ENCODE measurements around the gene NAGA. TPM values are rescaled to one million over a fixed set of nuclear protein-coding genes. Genes with fewer than 3 reads are reported as not detected.
A peak's percentile ranks its signal among the peaks of the same experiment; 100 is the strongest.
"Not testable (repeated sequence)": the region's sequence is repeated elsewhere in the genome, so short reads cannot be mapped to it uniquely, and the experiment has no call there.

NAGA gene
- 10 to 100 TPM; 22.6 to 24.2 TPM for total RNA-seq

DNA sequence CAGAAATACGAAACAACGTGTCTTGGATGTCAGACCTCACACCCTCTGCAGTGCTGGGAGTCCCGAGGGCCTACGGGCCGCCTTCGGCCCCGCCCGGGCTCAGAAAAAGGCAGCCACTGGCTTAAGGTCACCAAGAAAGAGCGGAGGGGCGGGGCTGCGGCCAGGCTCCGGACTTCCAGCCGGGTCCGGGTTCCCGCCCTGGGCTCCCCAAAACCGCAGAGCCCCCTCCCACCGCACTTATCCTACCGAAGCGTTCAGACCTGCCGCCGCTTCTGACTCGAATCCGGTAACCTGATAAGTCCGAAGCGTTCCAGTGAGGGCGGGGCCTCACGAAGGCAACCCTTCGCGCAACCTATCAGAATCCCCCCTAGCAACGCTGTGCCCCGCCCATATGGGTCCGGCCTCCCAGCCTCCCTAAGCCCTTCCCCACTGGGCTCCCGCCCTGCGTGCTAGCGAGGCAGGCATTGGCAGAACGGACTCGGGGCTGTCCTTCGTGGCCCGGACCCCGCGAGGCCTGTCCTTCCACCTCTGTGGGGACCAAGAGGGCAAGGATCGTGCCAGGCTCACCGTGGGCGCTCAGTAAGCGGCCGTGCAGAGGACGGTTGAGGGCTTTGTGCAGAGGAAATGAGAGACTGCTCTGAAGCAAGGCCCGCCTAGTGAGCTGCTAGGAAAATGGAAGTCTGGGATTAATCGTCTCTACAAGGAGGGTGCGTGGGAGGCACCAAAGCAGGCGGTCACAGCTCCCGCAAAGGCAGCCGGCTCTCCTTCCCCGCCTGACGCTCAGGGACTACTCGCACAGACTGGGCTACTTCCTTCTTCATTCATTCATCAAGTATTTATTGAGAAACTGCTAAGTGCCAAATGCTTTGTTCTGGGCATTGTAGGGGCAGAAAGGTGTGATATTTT lies at the start of gene NAGA:
Gene NAGA (minus strand): TSS at position 296 of the 906 bp plus-strand sequence. CDS start 515 bp downstream, outside the sequence.
- H3K9me3 Mint-ChIP-seq, result no peaks in the 10 kb centered on the region
- H3K36me3 Mint-ChIP-seq, result no peaks in the 10 kb centered on the region
- H3K4me3 Mint-ChIP-seq, result peak within 1 kb of the TSS; percentile 91
- H3K27me3 Mint-ChIP-seq, result no peaks in the 10 kb centered on the region
- peak; percentile 98 for ATAC-seq
- peak within 1 kb of the TSS; percentile 87 to 91 for H3K27ac Mint-ChIP-seq
- H3K4me1 Mint-ChIP-seq (ENCODE audit: low read depth in 2 of 2), result peaks cover 16 to 29% of the 10 kb centered on the region in 2 donors
- DNase-seq (ENCODE audit: low spot score), result peak; percentile 96

- Mint-ChIP-seq H3K36me3 (peaks cover 18% of the 10 kb centered on the region), H3K27ac (no peak overlapping the region), H3K9me3 (peaks cover 12% of the 10 kb centered on the region), H3K4me1 (ENCODE audit: low read depth in 2 of 2) (peaks cover 20 to 28% of the 10 kb centered on the region in 2 donors), H3K4me3 (no peak overlapping the region), H3K27me3 (no peaks in the 10 kb centered on the region)
- peak; percentile 38 for DNase-seq (ENCODE audit: low spot score)
- ATAC-seq, result no peak
These were observed 46.3 kb upstream of the NAGA start for GRCh38 chr22:42116848-42117424.

DNA sequence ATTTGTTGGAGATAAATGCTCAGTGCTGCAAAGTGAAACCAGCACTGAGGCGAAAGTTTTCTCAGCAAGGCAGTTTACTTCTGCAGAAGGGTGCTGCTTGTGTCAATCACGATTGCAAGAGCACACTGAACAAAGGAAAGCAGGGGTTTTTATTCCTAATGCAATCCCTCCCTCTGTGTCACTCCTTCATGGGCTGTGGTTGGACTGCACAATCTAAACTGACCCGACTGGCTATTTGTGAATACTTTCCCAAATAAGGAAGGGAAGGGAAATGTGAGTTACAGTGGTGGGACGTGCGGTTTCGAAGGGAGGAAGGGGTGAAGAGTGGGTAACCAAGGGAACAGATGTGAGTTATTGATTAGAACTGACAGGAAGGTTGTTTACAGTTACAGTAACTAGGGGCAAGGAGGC lies 44.8 kb upstream of the NAGA start:
- Mint-ChIP-seq H3K9me3 (peaks cover 12% of the 10 kb centered on the region), H3K36me3 (peaks cover 18% of the 10 kb centered on the region), H3K4me1 (ENCODE audit: low read depth in 2 of 2) (peaks cover 14 to 18% of the 10 kb centered on the region in 2 donors)
- not testable (repeated sequence) for H3K27ac Mint-ChIP-seq; DNase-seq (ENCODE audit: low spot score); H3K4me3 Mint-ChIP-seq; ATAC-seq; H3K27me3 Mint-ChIP-seq

DNA sequence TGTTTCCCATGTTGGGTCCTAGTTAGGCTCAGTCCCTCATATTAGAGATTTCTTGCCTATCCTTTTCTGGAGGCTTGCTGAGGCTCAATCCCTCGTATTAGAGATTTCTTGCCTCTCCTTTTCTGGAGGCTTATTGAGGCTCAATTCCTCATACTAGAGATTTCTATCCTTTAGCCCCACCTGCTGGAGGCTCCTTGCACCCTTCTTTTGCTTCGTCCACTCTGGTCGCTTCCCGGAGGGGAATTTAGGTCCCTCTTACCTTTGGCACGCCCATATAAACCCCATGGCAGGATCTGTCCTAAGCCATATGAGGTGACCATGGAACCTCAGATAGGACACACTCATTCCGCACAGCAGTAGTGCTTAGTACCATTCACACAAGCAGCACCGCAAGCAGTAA lies 44.1 kb upstream of the NAGA start:
- Mint-ChIP-seq H3K27me3 (no peaks in the 10 kb centered on the region), H3K36me3 (peaks cover 18% of the 10 kb centered on the region), H3K4me1 (ENCODE audit: low read depth in 2 of 2) (peaks cover 8 to 11% of the 10 kb centered on the region in 2 donors), H3K9me3 (peaks cover 12% of the 10 kb centered on the region), H3K4me3 (no peak overlapping the region), H3K27ac (no peak overlapping the region)
- DNase-seq (ENCODE audit: low spot score), result peak; percentile 49
- no peak for ATAC-seq

DNA sequence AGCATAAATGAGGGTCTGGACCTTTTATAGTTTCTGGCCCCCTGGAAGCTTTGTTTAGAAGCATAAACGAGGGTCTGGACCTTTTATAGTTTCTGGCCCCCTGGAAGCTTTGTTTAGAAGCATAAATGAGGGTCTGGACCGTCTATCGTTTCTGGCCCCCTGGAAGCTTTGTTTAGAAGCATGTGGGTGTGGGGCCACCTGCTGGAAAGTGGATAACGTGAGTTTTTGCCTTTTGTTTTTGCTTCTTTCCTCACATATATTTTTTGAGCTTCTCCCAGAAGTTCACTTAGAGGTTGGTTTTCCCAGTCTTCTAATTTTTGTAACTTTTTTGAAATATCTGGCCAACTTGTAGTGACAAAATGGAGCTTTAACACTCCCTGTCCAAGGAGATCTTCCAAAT lies 42.2 kb upstream of the NAGA start:
- DNase-seq (ENCODE audit: low spot score); H3K27me3 Mint-ChIP-seq; ATAC-seq; H3K4me3 Mint-ChIP-seq; H3K4me1 Mint-ChIP-seq (ENCODE audit: low read depth in 2 of 2); H3K27ac Mint-ChIP-seq: not testable (repeated sequence)
- peaks cover 18% of the 10 kb centered on the region for H3K36me3 Mint-ChIP-seq
- peaks cover 12% of the 10 kb centered on the region for H3K9me3 Mint-ChIP-seq

GRCh38 chr22:42111798-42112197 lies 41.2 kb upstream of the NAGA start:
- Mint-ChIP-seq H3K27me3 (no peaks in the 10 kb centered on the region), H3K4me3 (no peak overlapping the region), H3K27ac (no peak overlapping the region), H3K4me1 (ENCODE audit: low read depth in 2 of 2) (no peaks in the 10 kb centered on the region), H3K9me3 (peaks cover 12% of the 10 kb centered on the region), H3K36me3 (peaks cover 18% of the 10 kb centered on the region)
- DNase-seq (ENCODE audit: low spot score), result no peak
- ATAC-seq, result no peak

- no peaks in the 10 kb centered on the region for H3K27me3 Mint-ChIP-seq
- no peak overlapping the region for H3K4me3 Mint-ChIP-seq
- no peak overlapping the region for H3K27ac Mint-ChIP-seq
- H3K4me1 Mint-ChIP-seq (ENCODE audit: low read depth in 2 of 2), result no peaks in the 10 kb centered on the region
- H3K36me3 Mint-ChIP-seq, result peaks cover 10% of the 10 kb centered on the region
- ATAC-seq (no peak), DNase-seq (ENCODE audit: low spot score) (no peak)
- peaks cover 9% of the 10 kb centered on the region for H3K9me3 Mint-ChIP-seq
These were observed 38.2 kb upstream of the NAGA start for GRCh38 chr22:42108848-42109247.

- Mint-ChIP-seq H3K36me3 (peaks cover 27% of the 10 kb centered on the region), H3K9me3 (peaks cover 11% of the 10 kb centered on the region)
- not testable (repeated sequence) for H3K4me3 Mint-ChIP-seq; H3K27me3 Mint-ChIP-seq; ATAC-seq; DNase-seq (ENCODE audit: low spot score); H3K4me1 Mint-ChIP-seq (ENCODE audit: low read depth in 2 of 2); H3K27ac Mint-ChIP-seq
These were observed 33.8 kb upstream of the NAGA start for GRCh38 chr22:42104332-42104860.

DNA sequence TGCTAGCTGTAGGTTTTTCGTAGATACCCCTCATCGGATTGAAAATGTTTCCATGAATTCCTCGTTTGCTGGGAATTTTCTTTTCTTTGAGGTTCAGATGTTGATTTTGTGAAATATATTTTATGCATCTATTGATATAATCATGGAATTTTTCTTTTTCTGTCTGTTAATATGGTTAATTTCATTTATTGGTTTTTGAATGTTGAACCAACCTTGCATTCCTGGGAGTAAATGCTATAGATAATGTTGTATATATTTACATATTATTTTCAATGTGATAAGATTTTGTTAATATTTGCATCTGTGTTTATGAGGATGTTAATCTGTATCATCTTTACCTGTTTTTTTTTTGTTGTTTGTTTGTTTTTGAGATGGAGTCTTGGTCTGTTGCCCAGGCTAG lies 30.6 kb upstream of the NAGA start:
- H3K4me1 Mint-ChIP-seq (ENCODE audit: low read depth in 2 of 2), result peaks cover 0 to 2% of the 10 kb centered on the region in 2 donors
- no peak for ATAC-seq
- DNase-seq (ENCODE audit: low spot score), result no peak
- H3K27ac Mint-ChIP-seq, result no peak overlapping the region
- H3K4me3 Mint-ChIP-seq, result no peak overlapping the region
- H3K27me3 Mint-ChIP-seq, result no peaks in the 10 kb centered on the region
- peaks cover 31% of the 10 kb centered on the region for H3K36me3 Mint-ChIP-seq
- H3K9me3 Mint-ChIP-seq, result peaks cover 11% of the 10 kb centered on the region

- H3K4me1 Mint-ChIP-seq (ENCODE audit: low read depth in 2 of 2), result peaks cover 29% of the 10 kb centered on the region in 2 donors
- H3K27me3 Mint-ChIP-seq, result no peaks in the 10 kb centered on the region
- DNase-seq (ENCODE audit: low spot score) (no peak), ATAC-seq (no peak)
- peak overlapping the region; percentile 94 to 98 for H3K27ac Mint-ChIP-seq
- no peaks in the 10 kb centered on the region for H3K9me3 Mint-ChIP-seq
- peaks cover 15% of the 10 kb centered on the region for H3K36me3 Mint-ChIP-seq
- peak overlapping the region; percentile 96 for H3K4me3 Mint-ChIP-seq
These were observed 20.8 kb upstream of the NAGA start for GRCh38 chr22:42091455-42091782.

DNA sequence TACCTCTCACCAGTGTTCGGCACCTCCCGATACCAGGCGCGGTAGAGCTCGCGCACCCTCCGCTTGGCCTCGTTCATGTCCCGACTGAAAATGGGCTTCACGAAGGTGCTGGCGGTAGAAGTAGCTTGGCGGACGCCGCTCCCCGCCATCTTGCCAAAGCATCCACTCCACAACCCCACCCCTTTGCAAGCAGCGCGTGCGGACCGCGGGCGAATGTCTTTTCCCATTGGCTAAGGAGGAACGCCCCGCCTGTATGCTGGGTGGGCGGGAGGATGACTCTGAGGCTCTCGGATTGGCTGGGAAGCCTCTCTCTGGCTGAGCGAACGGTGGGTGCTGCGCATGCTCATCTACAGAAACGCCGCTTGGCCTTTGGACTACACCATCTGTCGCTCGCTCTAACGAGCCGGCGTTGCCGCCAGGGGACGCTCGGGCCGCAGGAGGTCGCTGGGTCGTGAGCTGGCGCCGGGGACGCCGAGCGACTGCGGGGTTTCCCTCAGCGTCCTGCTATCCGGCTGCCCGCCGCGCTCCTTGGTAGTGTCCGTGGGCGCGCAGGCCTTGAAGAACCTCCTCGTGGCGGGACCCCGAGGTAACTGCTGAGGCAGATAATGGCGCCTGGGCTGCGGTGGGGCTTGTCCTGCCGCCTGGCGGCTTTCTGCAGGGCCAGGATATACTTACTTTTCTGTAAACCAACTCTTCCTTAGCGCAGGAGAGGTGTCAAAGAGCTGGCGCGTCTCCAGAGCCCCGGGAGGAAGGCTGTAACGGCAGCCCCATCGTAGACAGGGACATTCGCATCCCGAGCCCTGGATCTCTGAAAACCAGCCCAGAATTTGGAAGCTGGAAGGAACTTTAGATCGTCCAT lies 20.2 kb upstream of the NAGA start, which contains the start of gene NDUFA6:
Gene NDUFA6 (minus strand): TSS at position 177 of the 859 bp plus-strand sequence. CDS start 28 bp downstream, at position 149.
- Mint-ChIP-seq H3K27me3 (no peaks in the 10 kb centered on the region), H3K9me3 (no peaks in the 10 kb centered on the region), H3K4me1 (ENCODE audit: low read depth in 2 of 2) (peaks cover 27 to 29% of the 10 kb centered on the region in 2 donors), H3K36me3 (peaks cover 20% of the 10 kb centered on the region), H3K4me3 (peak within 1 kb of the TSS; percentile 96), H3K27ac (peak within 1 kb of the TSS; percentile 94 to 98)
- DNase-seq (ENCODE audit: low spot score), result peak; percentile 100
- ATAC-seq, result peak; percentile 97 to 98

DNA sequence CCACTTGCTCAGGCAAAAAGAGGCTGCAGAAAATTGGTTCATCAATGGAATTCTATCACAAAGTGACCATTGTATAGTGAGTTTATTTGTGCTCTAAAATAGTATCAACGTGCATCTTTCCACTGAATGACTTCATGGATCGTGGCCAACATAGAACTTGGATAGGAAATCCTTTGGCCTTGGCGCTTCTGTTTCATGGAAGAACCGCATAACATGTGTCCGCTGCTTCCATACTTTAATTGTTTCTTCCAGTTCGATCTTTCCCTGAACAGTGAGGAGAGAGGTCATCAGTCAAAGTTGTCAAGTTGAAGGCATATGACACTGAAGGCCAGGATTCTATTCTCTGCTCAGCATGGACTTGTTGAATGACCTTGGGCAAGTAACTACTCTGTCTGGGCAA lies 15.4 kb upstream of the NAGA start:
- ATAC-seq (no peak), DNase-seq (ENCODE audit: low spot score) (no peak)
- peaks cover 29% of the 10 kb centered on the region for H3K36me3 Mint-ChIP-seq
- H3K27me3 Mint-ChIP-seq, result no peaks in the 10 kb centered on the region
- peaks cover 15 to 28% of the 10 kb centered on the region in 2 donors for H3K4me1 Mint-ChIP-seq (ENCODE audit: low read depth in 2 of 2)
- H3K4me3 Mint-ChIP-seq, result no peak overlapping the region
- no peaks in the 10 kb centered on the region for H3K9me3 Mint-ChIP-seq
- H3K27ac Mint-ChIP-seq, result no peak overlapping the region

GRCh38 chr22:42084874-42085273 lies 14.3 kb upstream of the NAGA start:
- ATAC-seq (no peak), DNase-seq (ENCODE audit: low spot score) (no peak)
- no peak overlapping the region for H3K4me3 Mint-ChIP-seq
- H3K27me3 Mint-ChIP-seq, result no peaks in the 10 kb centered on the region
- peaks cover 24 to 33% of the 10 kb centered on the region in 2 donors for H3K4me1 Mint-ChIP-seq (ENCODE audit: low read depth in 2 of 2)
- peaks cover 28% of the 10 kb centered on the region for H3K36me3 Mint-ChIP-seq
- no peaks in the 10 kb centered on the region for H3K9me3 Mint-ChIP-seq
- H3K27ac Mint-ChIP-seq, result peak overlapping the region in 1 of 2 donors; percentile 61

All from natural killer cell treated with Interleukin-12 subunit alpha and Interleukin-12 subunit beta and Interleukin-15 and Interleukin-18, amount 100 ng/mL, for 72 hours (primary cell).